ENCODE measurements around the gene PNMA8C.
"Not testable (repeated sequence)": the region's sequence is repeated elsewhere in the genome, so short reads cannot be mapped to it uniquely, and the experiment has no call there.

PNMA8C gene

GRCh38 chr19:46391296-46392251 is 37.2 kb downstream of the PNMA8C start:
- in situ Hi-C loops (cut with HindIII; ENCODE audit: low sequenced_read_pairs), result no loop called here

GRCh38 chr19:46390866-46391265 is 37.9 kb downstream of the PNMA8C start:
- in situ Hi-C loops (cut with HindIII; ENCODE audit: low sequenced_read_pairs), result no loop called here

- in situ Hi-C loops (cut with HindIII; ENCODE audit: low sequenced_read_pairs), result no loop called here
Observed at GRCh38 chr19:46390121-46390858, 38.4 kb downstream of the PNMA8C start.

GRCh38 chr19:46388311-46389095 is 40.2 kb downstream of the PNMA8C start:
- in situ Hi-C loops (cut with HindIII; ENCODE audit: low sequenced_read_pairs), result no loop called here

- in situ Hi-C loops (cut with HindIII; ENCODE audit: low sequenced_read_pairs), result no loop called here
Observed at GRCh38 chr19:46387713-46388130, 41.0 kb downstream of the PNMA8C start.

GRCh38 chr19:46386996-46387712 is 41.6 kb downstream of the PNMA8C start:
- in situ Hi-C loops (cut with HindIII; ENCODE audit: low sequenced_read_pairs), result no loop called here

- in situ Hi-C loops (cut with HindIII; ENCODE audit: low sequenced_read_pairs), result no loop called here
Observed at GRCh38 chr19:46386151-46386550, 42.6 kb downstream of the PNMA8C start.

- in situ Hi-C loops (cut with HindIII; ENCODE audit: low sequenced_read_pairs), result no loop called here
Observed at GRCh38 chr19:46385636-46386035, 43.1 kb downstream of the PNMA8C start.

GRCh38 chr19:46384396-46384795 is 44.3 kb downstream of the PNMA8C start:
- in situ Hi-C loops (cut with HindIII; ENCODE audit: low sequenced_read_pairs), result no loop called here

- in situ Hi-C loops (cut with HindIII; ENCODE audit: low sequenced_read_pairs), result no loop called here
Observed at GRCh38 chr19:46383846-46384245, 44.9 kb downstream of the PNMA8C start.

- in situ Hi-C loops (cut with HindIII; ENCODE audit: low sequenced_read_pairs), result no loop called here
Observed at GRCh38 chr19:46383171-46383815, 45.4 kb downstream of the PNMA8C start.

- in situ Hi-C loops (cut with HindIII; ENCODE audit: low sequenced_read_pairs), result no loop called here
Observed at GRCh38 chr19:46381756-46382345, 46.9 kb downstream of the PNMA8C start.

- in situ Hi-C loops (cut with HindIII; ENCODE audit: low sequenced_read_pairs), result no loop called here
Observed at GRCh38 chr19:46381346-46381745, 47.4 kb downstream of the PNMA8C start.

- in situ Hi-C loops (cut with HindIII; ENCODE audit: low sequenced_read_pairs), result no loop called here
Observed at GRCh38 chr19:46380690-46381089, 48.0 kb downstream of the PNMA8C start.

- in situ Hi-C loops (cut with HindIII; ENCODE audit: low sequenced_read_pairs), result no loop called here
Observed at GRCh38 chr19:46378268-46378667, 50.5 kb downstream of the PNMA8C start.

- in situ Hi-C loops (cut with HindIII; ENCODE audit: low sequenced_read_pairs), result no loop called here
Observed at GRCh38 chr19:46376241-46377153, 52.2 kb downstream of the PNMA8C start.

- in situ Hi-C loops (cut with HindIII; ENCODE audit: low sequenced_read_pairs), result not testable (repeated sequence)
Observed at GRCh38 chr19:46375476-46376067, 53.2 kb downstream of the PNMA8C start.

All from endothelial cell of hepatic sinusoid (primary cell).